Peyer's patch (tissue), 4 donors: ENCODE results near the gene FLACC1. TPM values are rescaled to one million over a fixed set of nuclear protein-coding genes. Genes with fewer than 3 reads are reported as not detected.

Experiments
- DNase-seq, 3 donors: peaks; one replicate each; pipeline ENCODE4 v3.0.0-alpha.2; 2017 to 2019
- H3K27ac ChIP-seq, 4 donors: fragments of 200-600 bp; sonication (generic); one replicate each; pipeline ENCODE4 v1.5.1; 2016 to 2019
- H3K27me3 ChIP-seq, 2 donors: fragments of 200-600 bp; sonication (generic); one replicate each; pipeline ENCODE4 v1.5.1; 2019
- H3K36me3 ChIP-seq, 3 donors: fragments of 200-600 bp; sonication (generic); one replicate each; pipeline ENCODE4 v1.5.1; 2016 to 2019
- H3K4me1 ChIP-seq, 4 donors: fragments of 200-600 bp; sonication (generic); one replicate each; pipeline ENCODE4 v1.5.1; 2016 to 2019
- H3K4me3 ChIP-seq, 4 donors: fragments of 200-600 bp; sonication (generic); 1 replicate in 3 of 4; 2 replicates in 1 of 4; pipeline ENCODE4 v1.5.1; 2016 to 2019; ENCODE audit warnings: mild to moderate bottlenecking in 1 of 4
- H3K9me3 ChIP-seq, 4 donors: fragments of 200-600 bp; sonication (generic); one replicate each; pipeline ENCODE4 v1.5.1; 2016 to 2019; ENCODE audit warnings: mild to moderate bottlenecking in 1 of 4
- POLR2A ChIP-seq, 2 donors: fragments of 450-650 bp; IDR thresholded peaks; one replicate each; pipeline ENCODE4 v1.5.1; 2017; ENCODE audit warnings: antibody characterized with exemption in 2 of 2, mild to moderate bottlenecking in 2 of 2, moderate library complexity in 2 of 2
- total RNA-seq, 4 donors: library from RNA; depleted of rRNA; stranded (reverse); fragments of >200 nt; gene quantifications; one replicate each; pipeline ENCODE4 v1.1.0, GENCODE V29; 2016
- TF ChIP-seq, protein P1 (sequence below), 6 experiments: fragments of 450-650 bp in 4 of 6; fragments of 200-600 bp in 2 of 6; sonication (generic) in 1 of 6; IDR thresholded peaks; one replicate each; pipeline ENCODE4 v1.5.1; 2017 to 2019; ENCODE audit warnings: antibody characterized with exemption in 6 of 6, mild to moderate bottlenecking in 3 of 6, moderate library complexity in 1 of 6

FLACC1 gene
- total RNA-seq, 4 donors from 2014 or later, result 3.3 to 7.8 (median 6.6) TPM; not detected in 1

DNA sequence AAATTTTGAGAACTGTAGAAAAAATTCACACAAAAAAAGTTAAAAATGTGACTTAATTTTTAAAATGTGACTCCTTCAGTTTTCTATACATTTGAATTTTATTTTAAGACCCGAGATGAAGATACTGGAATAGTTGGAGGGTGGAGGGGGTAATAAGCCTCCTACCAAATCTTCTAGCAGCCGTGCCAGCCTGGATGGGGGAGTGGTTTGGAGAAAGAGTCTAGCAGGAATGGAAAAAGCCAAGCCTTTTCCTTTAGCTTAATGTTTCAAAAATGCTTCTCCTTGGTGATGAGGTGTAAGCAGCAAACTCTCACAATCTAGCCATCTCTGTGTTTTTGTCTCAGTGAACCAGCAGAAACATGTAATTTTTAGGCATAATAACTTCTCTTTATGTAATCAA is 82.1 kb downstream of the FLACC1 start:
- Histone ChIP-seq H3K36me3 (peaks cover 0 to 90% (median 0%) of the 10 kb centered on the region in 3 donors), H3K4me3 (no peak overlapping the region), H3K4me1 (no peaks in the 10 kb centered on the region), H3K27me3 (no peaks in the 10 kb centered on the region), H3K9me3 (no peaks in the 10 kb centered on the region), H3K27ac (no peak overlapping the region)
- no peak for DNase-seq
- TF ChIP-seq POLR2A (IDR thresholded peaks at IDR 0.05), result no peak
- TF ChIP-seq, protein P1, sequence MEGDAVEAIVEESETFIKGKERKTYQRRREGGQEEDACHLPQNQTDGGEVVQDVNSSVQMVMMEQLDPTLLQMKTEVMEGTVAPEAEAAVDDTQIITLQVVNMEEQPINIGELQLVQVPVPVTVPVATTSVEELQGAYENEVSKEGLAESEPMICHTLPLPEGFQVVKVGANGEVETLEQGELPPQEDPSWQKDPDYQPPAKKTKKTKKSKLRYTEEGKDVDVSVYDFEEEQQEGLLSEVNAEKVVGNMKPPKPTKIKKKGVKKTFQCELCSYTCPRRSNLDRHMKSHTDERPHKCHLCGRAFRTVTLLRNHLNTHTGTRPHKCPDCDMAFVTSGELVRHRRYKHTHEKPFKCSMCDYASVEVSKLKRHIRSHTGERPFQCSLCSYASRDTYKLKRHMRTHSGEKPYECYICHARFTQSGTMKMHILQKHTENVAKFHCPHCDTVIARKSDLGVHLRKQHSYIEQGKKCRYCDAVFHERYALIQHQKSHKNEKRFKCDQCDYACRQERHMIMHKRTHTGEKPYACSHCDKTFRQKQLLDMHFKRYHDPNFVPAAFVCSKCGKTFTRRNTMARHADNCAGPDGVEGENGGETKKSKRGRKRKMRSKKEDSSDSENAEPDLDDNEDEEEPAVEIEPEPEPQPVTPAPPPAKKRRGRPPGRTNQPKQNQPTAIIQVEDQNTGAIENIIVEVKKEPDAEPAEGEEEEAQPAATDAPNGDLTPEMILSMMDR (IDR thresholded peaks at IDR 0.05), result no peak

DNA sequence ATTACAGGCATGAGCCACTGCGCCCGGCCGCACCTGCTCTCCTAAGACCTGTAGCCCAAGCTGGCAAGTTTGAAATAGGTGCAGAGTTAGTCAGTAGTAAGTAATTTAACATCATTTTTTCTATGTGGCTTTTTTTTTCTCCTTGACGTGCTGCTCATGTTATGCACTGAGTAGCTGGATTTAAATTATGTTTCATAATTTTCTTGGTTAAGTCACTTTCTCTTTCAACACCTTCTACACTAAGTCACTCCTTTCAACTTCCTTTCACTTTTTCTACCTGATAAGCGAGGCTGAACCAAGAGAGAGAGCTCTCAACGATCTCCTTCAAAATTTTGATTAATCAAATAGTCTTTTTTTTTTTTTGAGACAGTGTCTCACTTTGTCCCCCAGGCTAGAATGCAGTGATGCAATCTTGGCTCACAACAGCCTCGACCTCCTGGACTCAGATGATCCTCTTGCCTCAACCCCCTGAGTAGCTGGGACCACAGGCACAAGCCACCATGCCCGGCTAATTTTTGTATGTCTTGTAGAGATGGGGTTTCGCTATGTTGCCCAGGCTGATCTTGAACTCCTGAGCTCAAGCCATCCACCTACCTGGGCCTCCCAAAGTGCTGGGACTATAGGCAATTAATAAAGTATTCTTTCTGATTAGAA is 83.7 kb downstream of the FLACC1 start:
- Histone ChIP-seq H3K27ac (no peak overlapping the region), H3K36me3 (peaks cover 0 to 90% (median 0%) of the 10 kb centered on the region in 3 donors), H3K27me3 (no peaks in the 10 kb centered on the region), H3K9me3 (no peaks in the 10 kb centered on the region), H3K4me3 (no peak overlapping the region), H3K4me1 (no peaks in the 10 kb centered on the region)
- DNase-seq, result no peak
- TF ChIP-seq POLR2A (IDR thresholded peaks at IDR 0.05), result no peak
- TF ChIP-seq, protein P1 (IDR thresholded peaks at IDR 0.05), result no peak

DNA sequence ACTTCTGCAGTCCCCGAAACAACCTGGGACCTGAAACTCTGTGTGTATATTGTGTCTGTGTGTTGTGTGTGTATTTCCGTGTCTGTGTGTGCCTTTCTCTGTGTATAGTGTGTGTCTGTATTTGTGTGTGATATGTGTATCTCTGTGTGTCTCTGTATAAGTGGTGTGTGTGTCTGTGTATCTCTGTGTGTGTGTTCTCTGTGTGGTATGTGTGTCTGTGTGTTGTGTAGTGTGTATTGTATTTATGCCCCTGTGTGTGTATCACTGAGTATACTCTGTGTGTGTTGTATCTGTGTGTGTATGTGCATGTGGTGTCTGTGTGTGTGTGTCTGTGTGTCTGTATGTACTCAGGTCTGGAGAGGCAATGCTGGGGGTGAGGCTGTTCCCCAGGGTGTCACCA is 85.2 kb downstream of the FLACC1 start:
- TF ChIP-seq, protein P1 (IDR thresholded peaks at IDR 0.05), result no peak
- TF ChIP-seq POLR2A (IDR thresholded peaks at IDR 0.05), result no peak
- Histone ChIP-seq H3K27me3 (no peaks in the 10 kb centered on the region), H3K9me3 (no peaks in the 10 kb centered on the region), H3K4me3 (no peak overlapping the region), H3K4me1 (no peaks in the 10 kb centered on the region), H3K27ac (no peak overlapping the region), H3K36me3 (peaks cover 0 to 90% (median 0%) of the 10 kb centered on the region in 3 donors)
- DNase-seq, result no peak

DNA sequence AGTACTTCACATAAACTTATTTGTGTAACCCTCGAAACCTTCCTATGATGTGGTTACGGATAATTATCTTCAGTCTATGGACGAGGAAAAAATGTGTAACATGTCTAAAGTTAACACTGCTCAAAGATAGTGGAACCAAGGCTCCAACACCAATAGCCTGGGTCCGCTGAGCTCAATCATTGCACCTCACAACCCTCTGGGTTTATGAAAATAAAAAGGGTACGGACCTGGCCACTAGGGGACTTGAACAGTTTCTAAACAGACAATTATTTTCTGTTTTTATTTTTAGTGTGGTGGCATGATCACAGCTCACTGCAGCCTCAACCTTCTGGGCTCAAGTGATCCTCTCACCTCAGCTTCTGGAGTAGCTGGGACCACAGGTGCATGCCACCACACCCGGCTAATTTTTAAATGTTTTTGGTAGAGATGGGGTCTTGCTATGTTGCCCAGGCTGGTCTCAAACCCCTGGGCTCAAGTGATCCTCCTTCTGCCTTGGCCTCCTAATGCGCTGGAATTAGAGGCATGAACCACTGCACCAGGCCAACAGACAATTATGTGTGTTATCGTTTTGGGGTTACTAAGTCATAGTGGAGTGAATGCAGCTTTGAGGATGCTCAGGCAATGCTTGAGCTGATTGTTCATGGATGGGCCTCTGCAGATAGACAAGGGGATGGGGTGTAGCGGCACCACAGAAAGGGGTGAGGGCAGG is 86.7 kb downstream of the FLACC1 start:
- Histone ChIP-seq H3K27ac (no peak overlapping the region), H3K27me3 (no peaks in the 10 kb centered on the region), H3K4me1 (no peaks in the 10 kb centered on the region), H3K9me3 (no peaks in the 10 kb centered on the region), H3K36me3 (peaks cover 0 to 80% (median 0%) of the 10 kb centered on the region in 3 donors), H3K4me3 (no peak overlapping the region)
- DNase-seq, result no peak
- TF ChIP-seq, protein P1 (IDR thresholded peaks at IDR 0.05), result no peak
- no peak for TF ChIP-seq POLR2A (IDR thresholded peaks at IDR 0.05)

DNA sequence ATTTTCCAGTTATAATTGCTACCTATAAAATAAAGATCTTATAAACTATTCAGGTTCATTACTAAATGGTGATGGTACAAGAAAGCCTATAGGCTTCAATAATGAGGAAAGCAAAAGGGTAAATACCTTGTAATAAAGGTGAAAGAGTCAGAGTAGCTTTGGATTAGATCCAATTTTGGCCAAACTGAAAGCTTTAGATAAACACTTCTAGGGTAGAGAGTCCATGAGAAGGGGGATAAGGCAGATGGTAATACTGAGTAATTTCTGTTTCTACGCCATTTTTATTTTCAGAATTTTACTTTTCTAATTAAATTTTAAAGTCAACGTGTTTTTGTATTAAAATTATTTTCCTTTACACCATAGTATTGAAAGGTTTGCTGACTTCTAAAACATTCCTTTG is 87.4 kb downstream of the FLACC1 start:
- no peaks in the 10 kb centered on the region for H3K4me1 ChIP-seq
- no peak overlapping the region for H3K27ac ChIP-seq
- TF ChIP-seq, protein P1 (IDR thresholded peaks at IDR 0.05), result no peak
- TF ChIP-seq POLR2A (IDR thresholded peaks at IDR 0.05), result no peak
- DNase-seq, result no peak
- peaks cover 0 to 75% (median 0%) of the 10 kb centered on the region in 3 donors for H3K36me3 ChIP-seq
- no peaks in the 10 kb centered on the region for H3K9me3 ChIP-seq
- H3K4me3 ChIP-seq, result no peak overlapping the region
- H3K27me3 ChIP-seq, result no peaks in the 10 kb centered on the region
